Loucy (cell line): ENCODE results near the gene KRTAP10-10.

Experiments used
- H2AFZ ChIP-seq: fragments of 200-600 bp; sonication (generic); 2 replicates; pipeline ENCODE4 v1.6.0; 2016; ENCODE audit warnings: antibody characterized with exemption, mild to moderate bottlenecking, low read length, moderate library complexity
- H3F3A ChIP-seq: fragments of 200-600 bp; 2 replicates; pipeline ENCODE4 v1.6.0; 2016; ENCODE audit warnings: antibody characterized with exemption, low read depth, mild to moderate bottlenecking
- H3K27me3 ChIP-seq: fragments of 200-600 bp; sonication (generic); 2 replicates; pipeline ENCODE4 v1.6.1; 2014; ENCODE audit warnings: low read length, mild to moderate bottlenecking; ENCODE audit not compliant: insufficient read depth, poor library complexity, severe bottlenecking
- H3K36me3 ChIP-seq: fragments of 200-600 bp; sonication (generic); 2 replicates; pipeline ENCODE4 v1.6.1; 2016; ENCODE audit warnings: low read length; ENCODE audit not compliant: insufficient read depth
- H3K4me1 ChIP-seq: fragments of 200-600 bp; sonication (generic); 2 replicates; pipeline ENCODE4 v1.5.1; 2014; ENCODE audit warnings: low read length, mild to moderate bottlenecking; ENCODE audit not compliant: insufficient read depth, poor library complexity, severe bottlenecking
- H3K4me2 ChIP-seq: fragments of 200-600 bp; sonication (generic); 2 replicates; pipeline ENCODE4 v1.6.0; 2014; ENCODE audit warnings: antibody characterized with exemption, low read length, low read depth, mild to moderate bottlenecking; ENCODE audit not compliant: poor library complexity, severe bottlenecking
- H3K4me3 ChIP-seq: fragments of 200-600 bp; sonication (generic); 2 replicates; pipeline ENCODE4 v1.5.1; 2014; ENCODE audit warnings: low read length, mild to moderate bottlenecking, mixed read lengths; ENCODE audit not compliant: poor library complexity, severe bottlenecking
- H3K79me2 ChIP-seq: fragments of 200-600 bp; sonication (generic); 2 replicates; pipeline ENCODE4 v1.6.1; 2014; ENCODE audit warnings: low read length; ENCODE audit not compliant: insufficient read depth
- H3K9ac ChIP-seq: fragments of 200-600 bp; sonication (generic); 2 replicates; pipeline ENCODE4 v1.6.0; 2014; ENCODE audit warnings: mild to moderate bottlenecking, low read depth, low read length, moderate library complexity; ENCODE audit not compliant: poor library complexity, severe bottlenecking
- H3K9me2 ChIP-seq: fragments of 200-600 bp; sonication (generic); replicated peaks from 2 replicates; pipeline ENCODE4 v1.6.1; 2016; ENCODE audit warnings: low read depth, low read length, mixed read lengths
- H3K9me3 ChIP-seq: fragments of 200-600 bp; sonication (generic); 2 replicates; pipeline ENCODE4 v1.6.1; 2014; ENCODE audit warnings: mild to moderate bottlenecking, antibody characterized with exemption, low read length, low read depth; ENCODE audit not compliant: insufficient read depth
- H4K20me1 ChIP-seq: fragments of 200-600 bp; sonication (generic); 2 replicates; pipeline ENCODE4 v1.6.0; 2014; ENCODE audit warnings: antibody characterized with exemption, low read length, mild to moderate bottlenecking; ENCODE audit not compliant: insufficient read depth, poor library complexity, severe bottlenecking
- EZH2phosphoT487 ChIP-seq: fragments of 200-600 bp; IDR thresholded peaks from 2 replicates; pipeline ENCODE4 v1.6.1; 2018; ENCODE audit warnings: antibody characterized with exemption, mild to moderate bottlenecking, moderate library complexity, borderline replicate concordance
- TF ChIP-seq, protein P1 (sequence below): fragments of 200-600 bp; sonication (generic); conservative IDR thresholded peaks from 2 replicates; pipeline ENCODE4 v1.5.1; 2014; ENCODE audit warnings: mild to moderate bottlenecking, antibody characterized with exemption, low read length

Gene KRTAP10-10

GRCh38 chr21:44615466-44615865 is 21.7 kb upstream of the KRTAP10-10 start:
- Histone ChIP-seq H3K9ac (no peak overlapping the region), H2AFZ (no peak overlapping the region), H3K27me3 (no peaks in the 10 kb centered on the region), H3F3A (no peaks in the 10 kb centered on the region), H3K9me2 (no peaks in the 10 kb centered on the region), H3K9me3 (peaks cover 9% of the 10 kb centered on the region; the same call in 1 of the 2 replicates), H3K4me2 (no peak overlapping the region), H3K79me2 (no peaks in the 10 kb centered on the region), H3K4me3 (no peak overlapping the region), H4K20me1 (no peaks in the 10 kb centered on the region), H3K4me1 (no peaks in the 10 kb centered on the region), H3K36me3 (no peaks in the 10 kb centered on the region)
- TF ChIP-seq EZH2phosphoT487: no peak
- TF ChIP-seq, protein P1, sequence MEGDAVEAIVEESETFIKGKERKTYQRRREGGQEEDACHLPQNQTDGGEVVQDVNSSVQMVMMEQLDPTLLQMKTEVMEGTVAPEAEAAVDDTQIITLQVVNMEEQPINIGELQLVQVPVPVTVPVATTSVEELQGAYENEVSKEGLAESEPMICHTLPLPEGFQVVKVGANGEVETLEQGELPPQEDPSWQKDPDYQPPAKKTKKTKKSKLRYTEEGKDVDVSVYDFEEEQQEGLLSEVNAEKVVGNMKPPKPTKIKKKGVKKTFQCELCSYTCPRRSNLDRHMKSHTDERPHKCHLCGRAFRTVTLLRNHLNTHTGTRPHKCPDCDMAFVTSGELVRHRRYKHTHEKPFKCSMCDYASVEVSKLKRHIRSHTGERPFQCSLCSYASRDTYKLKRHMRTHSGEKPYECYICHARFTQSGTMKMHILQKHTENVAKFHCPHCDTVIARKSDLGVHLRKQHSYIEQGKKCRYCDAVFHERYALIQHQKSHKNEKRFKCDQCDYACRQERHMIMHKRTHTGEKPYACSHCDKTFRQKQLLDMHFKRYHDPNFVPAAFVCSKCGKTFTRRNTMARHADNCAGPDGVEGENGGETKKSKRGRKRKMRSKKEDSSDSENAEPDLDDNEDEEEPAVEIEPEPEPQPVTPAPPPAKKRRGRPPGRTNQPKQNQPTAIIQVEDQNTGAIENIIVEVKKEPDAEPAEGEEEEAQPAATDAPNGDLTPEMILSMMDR: no peak

GRCh38 chr21:44615911-44616590 is 21.1 kb upstream of the KRTAP10-10 start:
- H4K20me1 ChIP-seq: no peaks in the 10 kb centered on the region
- peaks cover 9% of the 10 kb centered on the region; the same call in 1 of the 2 replicates for H3K9me3 ChIP-seq
- no peak overlapping the region for H3K4me2 ChIP-seq
- no peaks in the 10 kb centered on the region for H3K27me3 ChIP-seq
- H3K4me3 ChIP-seq: no peak overlapping the region
- no peak overlapping the region for H3K9ac ChIP-seq
- H3K4me1 ChIP-seq: no peaks in the 10 kb centered on the region
- no peaks in the 10 kb centered on the region for H3K79me2 ChIP-seq
- H3F3A ChIP-seq: no peaks in the 10 kb centered on the region
- TF ChIP-seq, protein P1: no peak
- TF ChIP-seq EZH2phosphoT487: no peak
- H3K9me2 ChIP-seq: no peaks in the 10 kb centered on the region
- no peak overlapping the region for H2AFZ ChIP-seq
- no peaks in the 10 kb centered on the region for H3K36me3 ChIP-seq

DNA sequence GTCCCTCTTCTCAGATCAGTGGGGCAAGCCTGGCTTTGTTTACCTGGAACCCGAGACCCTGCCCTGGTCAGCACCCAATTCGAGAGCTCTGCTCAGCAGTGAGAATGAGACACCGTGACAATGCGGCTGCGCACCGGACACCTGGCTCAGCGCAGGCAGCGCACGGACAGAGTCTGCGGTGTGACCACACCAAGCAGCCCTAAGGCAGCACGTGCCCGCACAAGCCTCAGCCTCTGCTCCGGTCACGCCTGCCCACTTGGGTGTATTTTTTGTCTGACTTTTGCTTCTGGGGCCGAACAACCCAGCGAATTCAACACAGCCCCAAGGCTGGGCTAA is 20.6 kb upstream of the KRTAP10-10 start:
- Histone ChIP-seq H3K4me2 (no peak overlapping the region), H3K79me2 (no peaks in the 10 kb centered on the region), H3K27me3 (no peaks in the 10 kb centered on the region), H3F3A (no peaks in the 10 kb centered on the region), H3K9me3 (peaks cover 7% of the 10 kb centered on the region; the same call in 1 of the 2 replicates), H3K4me3 (no peak overlapping the region), H3K9me2 (no peaks in the 10 kb centered on the region), H3K4me1 (no peaks in the 10 kb centered on the region), H4K20me1 (no peaks in the 10 kb centered on the region), H3K36me3 (no peaks in the 10 kb centered on the region), H3K9ac (no peak overlapping the region), H2AFZ (no peak overlapping the region)
- TF ChIP-seq, protein P1: no peak
- TF ChIP-seq EZH2phosphoT487: no peak
